Epithelial cell of proximal tubule (primary cell): ENCODE results near the gene HAVCR1. TPM values are rescaled to one million over a fixed set of nuclear protein-coding genes. Genes with fewer than 3 reads are reported as not detected.
A peak's percentile ranks its signal among the peaks of the same experiment; 100 is the strongest.
"Not testable (repeated sequence)": the region's sequence is repeated elsewhere in the genome, so short reads cannot be mapped to it uniquely, and the experiment has no call there.

Experiments
- DNase-seq: peaks from one replicate; pipeline ENCODE4 v3.0.0-alpha.2; 2011; ENCODE audit warnings: low read depth
- H3K4me3 ChIP-seq: 2 replicates; pipeline ENCODE4 v1.5.1; 2011; ENCODE audit warnings: low read depth, mild to moderate bottlenecking, low read length
- CTCF ChIP-seq: conservative IDR thresholded peaks from 2 replicates; pipeline ENCODE4 v1.5.1; 2012; ENCODE audit warnings: low read depth, mild to moderate bottlenecking, low read length
- total RNA-seq: library from RNA; depleted of rRNA; stranded (reverse); fragments of >200 nt; gene quantifications from 2 replicates; pipeline ENCODE4 v1.2.3, GENCODE V29; 2015

The HAVCR1 gene
- total RNA-seq, 1 donor from 2014 or later, result 25.8 TPM

GRCh38 chr5:157033071-157033583 is 25.8 kb downstream of the HAVCR1 start:
- TF ChIP-seq CTCF, result no peak
- DNase-seq, result no peak

GRCh38 chr5:157030692-157031091 is 28.2 kb downstream of the HAVCR1 start:
- DNase-seq, result no peak
- TF ChIP-seq CTCF, result no peak
- no peak overlapping the region for H3K4me3 ChIP-seq

More at GRCh38 chr5:157033071-157033583, 25.8 kb downstream of the HAVCR1 start:
- H3K4me3 ChIP-seq, result no peak overlapping the region

- no peak for DNase-seq
- TF ChIP-seq CTCF, result no peak
- H3K4me3 ChIP-seq, result no peak overlapping the region
Observed at GRCh38 chr5:157029457-157029856, 29.5 kb downstream of the HAVCR1 start.

GRCh38 chr5:157027663-157028062 is 31.3 kb downstream of the HAVCR1 start:
- DNase-seq, H3K4me3 ChIP-seq: not testable (repeated sequence)

GRCh38 chr5:157026789-157027424 is 32.0 kb downstream of the HAVCR1 start:
- H3K4me3 ChIP-seq, result no peak overlapping the region
- TF ChIP-seq CTCF, result peak; percentile 64
- no peak for DNase-seq

GRCh38 chr5:157025093-157025698 is 33.7 kb downstream of the HAVCR1 start:
- no peak for DNase-seq
- no peak overlapping the region for H3K4me3 ChIP-seq
- TF ChIP-seq CTCF, result no peak

GRCh38 chr5:157024208-157024959 is 34.5 kb downstream of the HAVCR1 start:
- H3K4me3 ChIP-seq, result no peak overlapping the region
- no peak for DNase-seq
- no peak for TF ChIP-seq CTCF
